Measurements from ENCODE around the gene RAB35.
A peak's percentile ranks its signal among the peaks of the same experiment; 100 is the strongest.

The RAB35 gene

GRCh38 chr12:120064054-120064940 lies 52.3 kb downstream of the RAB35 start:
- no peak for DNase-seq (ENCODE audit: low read depth)
- no peak for TF ChIP-seq CTCF (IDR thresholded peaks at IDR 0.05; ENCODE audit: insufficient read depth, low read depth, low read length, missing control alignments)
- no peak overlapping the region for H3K4me3 ChIP-seq (ENCODE audit: low read length)

- H3K4me3 ChIP-seq (ENCODE audit: low read length) = no peak overlapping the region
- peak; percentile 28 for DNase-seq (ENCODE audit: low read depth)
- no peak for TF ChIP-seq CTCF (IDR thresholded peaks at IDR 0.05; ENCODE audit: insufficient read depth, low read depth, low read length, missing control alignments)
These were observed 53.5 kb downstream of the RAB35 start for GRCh38 chr12:120062976-120063579.

GRCh38 chr12:120061575-120062214 lies 54.9 kb downstream of the RAB35 start:
- no peak for TF ChIP-seq CTCF (IDR thresholded peaks at IDR 0.05; ENCODE audit: insufficient read depth, low read depth, low read length, missing control alignments)
- no peak for DNase-seq (ENCODE audit: low read depth)
- no peak overlapping the region for H3K4me3 ChIP-seq (ENCODE audit: low read length)

GRCh38 chr12:120060717-120061116 lies 55.8 kb downstream of the RAB35 start:
- no peak overlapping the region for H3K4me3 ChIP-seq (ENCODE audit: low read length)
- TF ChIP-seq CTCF (IDR thresholded peaks at IDR 0.05; ENCODE audit: insufficient read depth, low read depth, low read length, missing control alignments) = no peak

GRCh38 chr12:120060196-120060595 lies 56.4 kb downstream of the RAB35 start:
- DNase-seq (ENCODE audit: low read depth) = peak; percentile 58
- TF ChIP-seq CTCF (IDR thresholded peaks at IDR 0.05; ENCODE audit: insufficient read depth, low read depth, low read length, missing control alignments) = no peak
- H3K4me3 ChIP-seq (ENCODE audit: low read length) = no peak overlapping the region

More at GRCh38 chr12:120060717-120061116, 55.8 kb downstream of the RAB35 start:
- DNase-seq (ENCODE audit: low read depth) = no peak

GRCh38 chr12:120056739-120057138 lies 59.8 kb downstream of the RAB35 start:
- no peak for DNase-seq (ENCODE audit: low read depth)
- no peak for TF ChIP-seq CTCF (IDR thresholded peaks at IDR 0.05; ENCODE audit: insufficient read depth, low read depth, low read length, missing control alignments)

More at GRCh38 chr12:120056739-120057138, 59.8 kb downstream of the RAB35 start:
- no peak overlapping the region for H3K4me3 ChIP-seq (ENCODE audit: low read length)

Measured in epithelial cell of esophagus (primary cell).